Aorta (tissue), 5 donors: ENCODE data around the gene LGALS9C. TPM values are rescaled to one million over a fixed set of nuclear protein-coding genes. Genes with fewer than 3 reads are reported as not detected.
"Not testable (repeated sequence)": the region's sequence is repeated elsewhere in the genome, so short reads cannot be mapped to it uniquely, and the experiment has no call there.

Experiments used
- ATAC-seq: fragments of 200-7000 bp; cut with Tn5 transposase; one replicate; pipeline ENCODE4 v1.9.1; 2022; ENCODE audit warnings: moderate library complexity; ENCODE audit not compliant: low FRiP score
- DNase-seq, 2 donors: peaks; one replicate each; pipeline ENCODE4 v3.0.0-alpha.2; 2020
- H3K27ac ChIP-seq, 2 donors: one replicate each; pipeline ENCODE4 v1.5.1; 2013; ENCODE audit warnings: low read length in 2 of 2, mild to moderate bottlenecking in 2 of 2, moderate library complexity in 2 of 2, control low read depth in 1 of 2, inconsistent platforms in 1 of 2, low read depth in 1 of 2
- H3K27me3 ChIP-seq, 2 donors: one replicate each; pipeline ENCODE4 v1.6.1; 2013; ENCODE audit warnings: control low read depth in 1 of 2, low read length in 1 of 2, mild to moderate bottlenecking in 1 of 2, moderate library complexity in 1 of 2; ENCODE audit not compliant: insufficient read depth in 2 of 2, control insufficient read depth in 1 of 2
- H3K36me3 ChIP-seq, 2 donors: one replicate each; pipeline ENCODE4 v1.6.1; 2013; ENCODE audit warnings: control low read depth in 1 of 2, low read length in 1 of 2, mild to moderate bottlenecking in 1 of 2; ENCODE audit not compliant: insufficient read depth in 2 of 2, control insufficient read depth in 1 of 2
- H3K4me1 ChIP-seq, 2 donors: one replicate each; pipeline ENCODE4 v1.6.1; 2013; ENCODE audit warnings: low read length in 2 of 2, control low read depth in 1 of 2, mild to moderate bottlenecking in 1 of 2, moderate library complexity in 1 of 2; ENCODE audit not compliant: insufficient read depth in 2 of 2, control insufficient read depth in 1 of 2
- H3K4me3 ChIP-seq, 2 donors: one replicate each; pipeline ENCODE4 v1.5.1; 2013; ENCODE audit warnings: low read length in 2 of 2, control low read depth in 1 of 2, mild to moderate bottlenecking in 1 of 2
- H3K9me3 ChIP-seq: one replicate; pipeline ENCODE4 v1.6.1; 2013; ENCODE audit warnings: mild to moderate bottlenecking, low read length; ENCODE audit not compliant: control insufficient read depth
- WGBS, 2 donors: extraction: QIAGEN DNeasy Blood & Tissue Kit; methylation state at CpG; one replicate each; pipeline ENCODE4 v1.1.7; 2013; 5-methylcytosine and 5-hydroxymethylcytosine counted together
- intact Hi-C, 2 donors: fragments of 100-400 bp; cut with DNase I; formaldehyde crosslinking; loops; one replicate each; pipeline versions ENCODE4 v1.14.2 to v1.15.0; 2022
- long read RNA-seq, 2 donors: library from polyadenylated mRNA; unstranded; transcript quantifications; one replicate each; pipeline ENCODE4 v2.0.0, GENCODE V29; 2020 to 2021
- polyA plus RNA-seq, 2 donors: library from polyadenylated mRNA; stranded (reverse); fragments of 200-250 nt; gene quantifications; one replicate each; pipeline ENCODE4 v1.2.3, GENCODE V29; 2013
- total RNA-seq, 2 donors: library from RNA; stranded (reverse); fragmentation: NEBNext Ultra II Directional; extraction: Animal tissue kit (Norgen Biotek cat#: 25700); gene quantifications; one replicate each; pipeline ENCODE4 v1.2.1, GENCODE V29; 2021
- donor health status: healthy with polysubstance abuse.
- donor health status: Bipolar disorder and iron deficiency.
- donor health status: DM: no; HTN: no; CAD: no.
- donor health status: DM: no; HTN: no; CAD: no.
- donor health status: DM: yes; HTN: yes; CAD: no.

The LGALS9C gene
- total RNA-seq (not detected), polyA plus RNA-seq (1 to 10 TPM in 1 of 2 donors, under 1 TPM in 1; 0.18 to 1.5 TPM)
- long read RNA-seq, donor 1, result 0 reads
- long read RNA-seq, donor 2, result 0 reads

- WGBS, 2 donors, result 75 to 84% methylated on average over 6 to 7 of the region's 9 CpGs
- intact Hi-C loops, H3K27me3 ChIP-seq: not testable (repeated sequence)
These were observed at the start of gene LGALS9C for GRCh38 chr17:18476508-18477308. TSS of gene LGALS9C (plus strand) at chr17:18476789. CDS start at chr17:18476855, 66 bp downstream.

GRCh38 chr17:18432206-18432605, 44.4 kb upstream of the LGALS9C start:
- DNase-seq, H3K27ac ChIP-seq, H3K4me3 ChIP-seq, H3K27me3 ChIP-seq, H3K36me3 ChIP-seq, ATAC-seq, H3K4me1 ChIP-seq, H3K9me3 ChIP-seq, intact Hi-C loops: not testable (repeated sequence)
- no CpG with 5 or more reads among the region's 9 CpGs for WGBS, 2 donors

More at GRCh38 chr17:18476508-18477308, at the start of gene LGALS9C:
- H3K4me3 ChIP-seq, H3K27ac ChIP-seq, H3K9me3 ChIP-seq, H3K4me1 ChIP-seq, H3K36me3 ChIP-seq: not testable (repeated sequence)
- peak in 1 of 2 donors; percentile 58 for DNase-seq
- peak; percentile 29 for ATAC-seq

- DNase-seq, H3K27me3 ChIP-seq, H3K4me3 ChIP-seq, H3K27ac ChIP-seq, H3K36me3 ChIP-seq, ATAC-seq, H3K4me1 ChIP-seq, H3K9me3 ChIP-seq, intact Hi-C loops: not testable (repeated sequence)
- WGBS, 2 donors, result 11 to 30% methylated on average over 3 to 5 of the region's 9 CpGs
These were observed 37.1 kb upstream of the LGALS9C start for GRCh38 chr17:18439465-18439870.

- H3K36me3 ChIP-seq, intact Hi-C loops, H3K27me3 ChIP-seq, H3K27ac ChIP-seq, H3K9me3 ChIP-seq, H3K4me1 ChIP-seq, H3K4me3 ChIP-seq: not testable (repeated sequence)
- ATAC-seq (peak; percentile 29), DNase-seq (peak in 1 of 2 donors; percentile 65)
- WGBS, 2 donors, result 0 to 13% methylated on average over 1 to 4 of the region's 9 CpGs
These were observed 34.5 kb upstream of the LGALS9C start for GRCh38 chr17:18442093-18442492.

- H3K36me3 ChIP-seq, H3K27me3 ChIP-seq, intact Hi-C loops, H3K4me1 ChIP-seq, H3K27ac ChIP-seq, DNase-seq, H3K4me3 ChIP-seq, H3K9me3 ChIP-seq: not testable (repeated sequence)
- peak; percentile 70 for ATAC-seq
- WGBS, 2 donors, result 86 to 89% methylated on average over 1 of the region's 4 CpGs
These were observed 34.1 kb upstream of the LGALS9C start for GRCh38 chr17:18442532-18442931.

- WGBS, 2 donors, result 88 to 89% methylated on average over 6 to 8 of the region's 9 CpGs
These were observed 28.9 kb upstream of the LGALS9C start for GRCh38 chr17:18447476-18448205.

GRCh38 chr17:18448311-18448710, 28.3 kb upstream of the LGALS9C start:
- H3K9me3 ChIP-seq, intact Hi-C loops, H3K27me3 ChIP-seq, DNase-seq, ATAC-seq, H3K36me3 ChIP-seq, H3K4me3 ChIP-seq, H3K4me1 ChIP-seq, H3K27ac ChIP-seq: not testable (repeated sequence)
- no CpG with 5 or more reads among the region's 2 CpGs for WGBS, 2 donors

More at GRCh38 chr17:18447476-18448205, 28.9 kb upstream of the LGALS9C start:
- H3K4me3 ChIP-seq, H3K27me3 ChIP-seq, intact Hi-C loops, H3K27ac ChIP-seq, H3K9me3 ChIP-seq, ATAC-seq, DNase-seq, H3K4me1 ChIP-seq, H3K36me3 ChIP-seq: not testable (repeated sequence)

- H3K27ac ChIP-seq, H3K27me3 ChIP-seq, H3K9me3 ChIP-seq, ATAC-seq, H3K36me3 ChIP-seq, DNase-seq, intact Hi-C loops, H3K4me3 ChIP-seq, H3K4me1 ChIP-seq: not testable (repeated sequence)
- 88 to 90% methylated on average over 5 to 6 of the region's 7 CpGs for WGBS, 2 donors
These were observed 26.8 kb upstream of the LGALS9C start for GRCh38 chr17:18449833-18450232.
